Astrocyte (in vitro differentiated cells and primary cell): ENCODE results near the gene SHROOM2.

Source experiments
- CTCF ChIP-seq: IDR thresholded peaks from 2 replicates; pipeline ENCODE4 v1.5.1; 2011; ENCODE audit warnings: low read depth, mild to moderate bottlenecking, inconsistent platforms, low read length, moderate library complexity; ENCODE audit not compliant: insufficient read depth
- EZH2 ChIP-seq: IDR thresholded peaks from 2 replicates; pipeline ENCODE4 v1.6.1; 2012; ENCODE audit warnings: mild to moderate bottlenecking, low read length, inconsistent platforms; ENCODE audit not compliant: insufficient read depth

DNA sequence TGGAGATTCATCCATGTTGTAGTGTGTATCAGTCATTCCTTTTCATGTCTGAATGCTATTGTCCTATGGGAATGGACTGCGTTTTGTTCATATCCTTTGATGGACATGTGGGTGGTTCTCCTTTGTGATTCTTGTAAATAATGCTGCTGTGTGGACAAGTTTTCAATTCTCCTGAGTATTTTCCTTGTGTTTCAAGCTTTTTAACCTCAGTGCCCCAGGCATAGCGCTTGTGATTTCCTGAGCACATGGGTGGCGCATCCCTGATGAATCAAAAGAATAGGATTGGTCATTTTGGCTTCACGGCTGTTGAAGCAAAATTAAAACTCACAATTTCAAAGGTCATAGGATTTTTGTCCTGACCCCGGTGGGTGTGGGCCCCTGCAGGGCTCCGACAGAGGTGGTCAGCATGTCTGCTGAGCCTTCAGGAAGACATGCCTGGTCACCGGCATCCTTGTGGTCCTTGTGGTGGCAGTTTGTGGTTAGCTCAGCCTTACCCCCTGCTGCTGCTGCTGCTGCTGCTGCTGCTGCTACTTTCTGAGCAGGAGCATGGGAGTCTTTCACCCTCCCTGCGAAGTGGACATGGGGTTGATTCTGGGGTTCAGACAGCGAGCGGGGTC is 30.0 kb downstream of the SHROOM2 start:
- TF ChIP-seq CTCF: no peak
- TF ChIP-seq EZH2: no peak
